ENCODE data around the gene ZNF746.

ZNF746 gene

DNA sequence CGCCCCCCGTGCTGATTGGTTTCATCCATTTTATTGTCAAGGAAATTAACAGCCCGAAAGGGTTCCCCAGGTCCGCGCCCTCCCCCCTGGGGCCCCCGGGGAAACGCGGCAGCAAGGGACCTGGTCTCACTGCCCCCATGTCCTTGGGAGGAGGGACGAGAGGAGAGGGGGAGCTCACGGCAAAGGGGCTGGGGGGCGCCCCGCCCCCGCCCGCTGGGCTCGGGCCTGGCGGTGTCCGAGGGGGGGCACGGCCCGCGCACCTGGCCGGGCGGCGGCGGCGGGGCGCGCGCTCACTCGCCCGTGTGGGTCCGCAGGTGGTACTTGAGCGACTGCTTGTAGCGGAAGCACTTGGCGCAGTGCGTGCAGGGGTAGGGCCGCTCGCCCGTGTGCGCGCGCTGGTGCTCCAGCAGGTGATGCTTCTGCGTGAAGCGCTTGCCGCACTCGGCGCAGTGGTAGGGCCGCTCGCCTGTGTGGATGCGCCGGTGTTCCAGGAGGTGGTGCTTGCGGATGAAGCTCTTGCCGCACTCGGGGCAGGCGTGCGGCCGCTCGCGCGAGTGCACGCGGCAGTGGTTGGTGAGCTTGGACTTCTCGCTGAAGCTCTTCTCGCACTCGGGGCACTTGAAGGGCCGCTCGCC lies 66.0 kb downstream of the ZNF746 start:
- H3K4me3 ChIP-seq (replicated peaks; ENCODE audit: low read depth, low read length) = no peak overlapping the region
- DNase-seq (ENCODE audit: extremely low read depth, low read depth) = no peak

DNA sequence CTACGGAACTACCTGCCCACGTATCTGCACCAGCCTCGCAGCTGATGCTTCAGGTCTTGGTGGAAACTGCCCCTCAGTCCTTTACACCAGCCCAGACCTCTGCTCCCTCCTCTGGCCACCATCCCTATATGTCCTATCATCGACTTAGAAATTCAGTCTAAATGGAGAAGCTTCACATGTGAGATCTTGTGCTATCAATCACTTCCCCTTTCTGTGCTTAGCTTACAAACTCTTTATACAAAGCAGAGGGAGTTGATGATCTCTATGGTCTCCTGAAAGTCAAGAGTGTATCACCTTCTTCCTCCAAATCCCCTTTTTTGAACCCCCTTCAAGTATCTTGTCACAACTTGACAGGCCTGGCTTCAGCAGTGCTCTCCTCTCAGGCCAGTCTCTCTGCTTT lies 67.4 kb downstream of the ZNF746 start:
- DNase-seq (ENCODE audit: extremely low read depth, low read depth) = no peak
- no peak overlapping the region for H3K4me3 ChIP-seq (replicated peaks; ENCODE audit: low read depth, low read length)
- no peak for TF ChIP-seq CTCF (IDR thresholded peaks at IDR 0.05; ENCODE audit: low read depth, low read length, missing control alignments)

More for the DNA sequence above, 66.0 kb downstream of the ZNF746 start:
- no peak for TF ChIP-seq CTCF (IDR thresholded peaks at IDR 0.05; ENCODE audit: low read depth, low read length, missing control alignments)

GRCh38 chr7:149427893-149428292 lies 69.7 kb downstream of the ZNF746 start:
- no peak for TF ChIP-seq CTCF (IDR thresholded peaks at IDR 0.05; ENCODE audit: low read depth, low read length, missing control alignments)
- no peak for DNase-seq (ENCODE audit: extremely low read depth, low read depth)
- no peak overlapping the region for H3K4me3 ChIP-seq (replicated peaks; ENCODE audit: low read depth, low read length)

GRCh38 chr7:149427096-149427680 lies 70.4 kb downstream of the ZNF746 start:
- DNase-seq (ENCODE audit: extremely low read depth, low read depth) = no peak
- TF ChIP-seq CTCF (IDR thresholded peaks at IDR 0.05; ENCODE audit: low read depth, low read length, missing control alignments) = no peak
- H3K4me3 ChIP-seq (replicated peaks; ENCODE audit: low read depth, low read length) = no peak overlapping the region

GRCh38 chr7:149423449-149424110 lies 74.0 kb downstream of the ZNF746 start:
- no peak overlapping the region for H3K4me3 ChIP-seq (replicated peaks; ENCODE audit: low read depth, low read length)
- TF ChIP-seq CTCF (IDR thresholded peaks at IDR 0.05; ENCODE audit: low read depth, low read length, missing control alignments) = no peak
- no peak for DNase-seq (ENCODE audit: extremely low read depth, low read depth)

DNA sequence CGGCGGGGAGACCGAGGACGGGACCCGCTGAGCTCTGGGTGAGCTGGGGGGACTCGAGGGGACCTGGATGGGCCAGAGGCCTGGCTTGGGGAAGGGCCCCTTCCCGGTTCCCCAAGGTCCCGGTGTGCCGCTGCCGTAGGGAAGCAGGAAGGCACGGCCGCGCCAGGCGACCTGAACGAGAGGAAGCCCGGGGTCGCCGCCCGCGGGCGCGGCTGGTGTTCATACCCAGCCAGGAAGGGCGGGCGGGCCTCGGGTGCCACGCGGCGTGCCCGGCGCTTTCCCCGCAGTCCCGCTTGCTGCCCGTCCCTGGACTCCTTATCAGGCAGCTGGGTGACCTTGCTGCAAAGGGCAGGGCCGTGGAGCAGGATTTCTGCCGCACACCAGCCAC lies 74.7 kb downstream of the ZNF746 start:
- peak overlapping the region; percentile 12; the same call in 1 of the 2 replicates for H3K4me3 ChIP-seq (replicated peaks; ENCODE audit: low read depth, low read length)
- DNase-seq (ENCODE audit: extremely low read depth, low read depth) = no peak
- no peak for TF ChIP-seq CTCF (IDR thresholded peaks at IDR 0.05; ENCODE audit: low read depth, low read length, missing control alignments)
